Renal pelvis (tissue), 12 donors: ENCODE data around the gene MAP1S. TPM values are rescaled to one million over a fixed set of nuclear protein-coding genes. Genes with fewer than 3 reads are reported as not detected.
A peak's percentile ranks its signal among the peaks of the same experiment; 100 is the strongest.

ENCODE experiments used
- DNase-seq: peaks from one replicate; pipeline ENCODE4 v3.0.0-alpha.2; 2013
- long read RNA-seq, 16 experiments: transcript quantifications; one replicate each; lab custom pipeline, GENCODE V29; 2026
- polyA plus RNA-seq, 3 donors: library from polyadenylated mRNA; unstranded; fragments of 120-200 nt; gene quantifications; one replicate each; pipeline ENCODE4 v1.2.1, GENCODE V29; 2013; ENCODE audit not compliant: insufficient read length in 3 of 3

The MAP1S gene, protein sequence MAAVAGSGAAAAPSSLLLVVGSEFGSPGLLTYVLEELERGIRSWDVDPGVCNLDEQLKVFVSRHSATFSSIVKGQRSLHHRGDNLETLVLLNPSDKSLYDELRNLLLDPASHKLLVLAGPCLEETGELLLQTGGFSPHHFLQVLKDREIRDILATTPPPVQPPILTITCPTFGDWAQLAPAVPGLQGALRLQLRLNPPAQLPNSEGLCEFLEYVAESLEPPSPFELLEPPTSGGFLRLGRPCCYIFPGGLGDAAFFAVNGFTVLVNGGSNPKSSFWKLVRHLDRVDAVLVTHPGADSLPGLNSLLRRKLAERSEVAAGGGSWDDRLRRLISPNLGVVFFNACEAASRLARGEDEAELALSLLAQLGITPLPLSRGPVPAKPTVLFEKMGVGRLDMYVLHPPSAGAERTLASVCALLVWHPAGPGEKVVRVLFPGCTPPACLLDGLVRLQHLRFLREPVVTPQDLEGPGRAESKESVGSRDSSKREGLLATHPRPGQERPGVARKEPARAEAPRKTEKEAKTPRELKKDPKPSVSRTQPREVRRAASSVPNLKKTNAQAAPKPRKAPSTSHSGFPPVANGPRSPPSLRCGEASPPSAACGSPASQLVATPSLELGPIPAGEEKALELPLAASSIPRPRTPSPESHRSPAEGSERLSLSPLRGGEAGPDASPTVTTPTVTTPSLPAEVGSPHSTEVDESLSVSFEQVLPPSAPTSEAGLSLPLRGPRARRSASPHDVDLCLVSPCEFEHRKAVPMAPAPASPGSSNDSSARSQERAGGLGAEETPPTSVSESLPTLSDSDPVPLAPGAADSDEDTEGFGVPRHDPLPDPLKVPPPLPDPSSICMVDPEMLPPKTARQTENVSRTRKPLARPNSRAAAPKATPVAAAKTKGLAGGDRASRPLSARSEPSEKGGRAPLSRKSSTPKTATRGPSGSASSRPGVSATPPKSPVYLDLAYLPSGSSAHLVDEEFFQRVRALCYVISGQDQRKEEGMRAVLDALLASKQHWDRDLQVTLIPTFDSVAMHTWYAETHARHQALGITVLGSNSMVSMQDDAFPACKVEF
- polyA plus RNA-seq = 10 to 100 TPM; 34.7 to 50.9 (median 43.6) TPM
- long read RNA-seq, donor 1, partial matches to known transcripts = 0 of 2 reads
- long read RNA-seq, donor 1, other reads (novel, unspliced or antisense) = 0 of 2 reads
- long read RNA-seq, donor 2, transcript MAP1S-201 (7 exons, 3,419 nt) = major isoform, 5 of 19 reads
- long read RNA-seq, donor 2, partial matches to known transcripts = 13 of 19 reads
- long read RNA-seq, donor 2, other reads (novel, unspliced or antisense) = 0 of 19 reads
- long read RNA-seq, donor 3, partial matches to known transcripts = 21 of 25 reads
- long read RNA-seq, donor 3, other reads (novel, unspliced or antisense) = 0 of 25 reads
- long read RNA-seq, donor 4, transcript MAP1S-201 (7 exons, 3,419 nt) = major isoform, 11 of 20 reads
- long read RNA-seq, donor 4, partial matches to known transcripts = 7 of 20 reads
- long read RNA-seq, donor 4, other reads (novel, unspliced or antisense) = 0 of 20 reads
- long read RNA-seq, donor 5, partial matches to known transcripts = 14 of 17 reads
- long read RNA-seq, donor 5, other reads (novel, unspliced or antisense) = 0 of 17 reads
- long read RNA-seq, donor 6, transcript MAP1S-201 (7 exons, 3,419 nt) = major isoform, 5 of 20 reads
- long read RNA-seq, donor 6, partial matches to known transcripts = 12 of 20 reads
- long read RNA-seq, donor 6, other reads (novel, unspliced or antisense) = 0 of 20 reads
- long read RNA-seq, donor 7, partial matches to known transcripts = 34 of 43 reads
- long read RNA-seq, donor 7, other reads (novel, unspliced or antisense) = 0 of 43 reads
- long read RNA-seq, donor 8, partial matches to known transcripts = 7 of 9 reads
- long read RNA-seq, donor 8, other reads (novel, unspliced or antisense) = 0 of 9 reads
- long read RNA-seq, donor 9, partial matches to known transcripts = 24 of 26 reads
- long read RNA-seq, donor 9, other reads (novel, unspliced or antisense) = 0 of 26 reads
- long read RNA-seq, donor 10, transcript MAP1S-201 (7 exons, 3,419 nt) = major isoform, 5 of 24 reads
- long read RNA-seq, donor 10, partial matches to known transcripts = 16 of 24 reads
- long read RNA-seq, donor 10, other reads (novel, unspliced or antisense) = 0 of 24 reads
- long read RNA-seq, donor 11, partial matches to known transcripts = 20 of 21 reads
- long read RNA-seq, donor 11, other reads (novel, unspliced or antisense) = 0 of 21 reads
- long read RNA-seq, donor 12, transcript MAP1S-201 (7 exons, 3,419 nt) = major isoform, 7 of 32 reads
- long read RNA-seq, donor 12, partial matches to known transcripts = 22 of 32 reads
- long read RNA-seq, donor 12, other reads (novel, unspliced or antisense) = 0 of 32 reads
- long read RNA-seq, donor 13, partial matches to known transcripts = 6 of 7 reads
- long read RNA-seq, donor 13, other reads (novel, unspliced or antisense) = 0 of 7 reads
- long read RNA-seq, donor 14 = 0 reads
- long read RNA-seq, donor 15 = 0 reads
- long read RNA-seq, donor 16, partial matches to known transcripts = 19 of 23 reads
- long read RNA-seq, donor 16, other reads (novel, unspliced or antisense) = 0 of 23 reads

GRCh38 chr19:17718947-17719711 is at the start of gene MAP1S:
TSS of gene MAP1S (plus strand) at chr19:17719480. CDS start at chr19:17719503, 23 bp downstream.
- DNase-seq = peak; percentile 57

- DNase-seq = no peak
Measured at GRCh38 chr19:17671906-17672305, 47.4 kb upstream of the MAP1S start.

GRCh38 chr19:17673937-17674799 is 45.1 kb upstream of the MAP1S start:
- DNase-seq = no peak

- DNase-seq = no peak
Measured at GRCh38 chr19:17676295-17676694, 43.0 kb upstream of the MAP1S start.

DNA sequence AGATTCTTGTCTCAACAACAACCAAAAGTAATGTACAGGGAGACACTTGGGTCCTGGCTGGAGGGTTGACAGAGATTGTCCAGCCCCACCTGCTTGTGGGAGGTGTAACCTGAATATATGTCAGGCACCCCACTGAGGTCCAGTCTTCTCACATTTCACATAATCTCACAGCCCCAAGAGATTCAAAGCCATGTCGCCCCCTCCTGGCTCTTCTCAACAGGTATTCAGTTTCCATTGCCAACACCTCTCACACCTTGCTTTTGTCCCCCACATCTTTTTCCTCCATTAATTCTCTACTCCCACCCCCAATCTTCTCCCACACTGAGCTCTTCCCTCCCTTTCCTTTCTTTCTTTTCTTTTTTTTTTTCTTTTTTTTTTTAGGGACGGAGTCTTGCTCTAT is 42.3 kb upstream of the MAP1S start:
- no peak for DNase-seq

DNA sequence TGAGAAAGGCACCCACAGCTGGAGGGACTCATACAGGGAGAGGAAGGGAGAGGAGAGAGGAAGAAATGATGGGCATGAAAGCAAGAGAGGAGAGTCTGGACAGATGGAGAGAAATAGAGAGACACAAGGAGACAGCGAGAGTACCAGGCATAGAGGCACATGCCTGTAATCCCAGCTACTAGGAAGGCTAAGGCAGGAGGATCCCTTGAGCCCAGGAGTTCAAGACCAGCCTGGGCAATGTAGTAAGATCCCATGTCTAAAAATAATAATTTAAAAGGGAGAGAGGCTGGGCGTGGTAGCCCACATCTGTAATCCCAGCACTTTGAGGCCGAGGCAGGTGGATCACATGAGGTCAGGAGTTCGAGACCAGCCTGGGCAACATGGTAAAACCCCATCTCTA is 40.4 kb upstream of the MAP1S start:
- DNase-seq = no peak

- DNase-seq = no peak
Measured at GRCh38 chr19:17679526-17680229, 39.6 kb upstream of the MAP1S start.

DNA sequence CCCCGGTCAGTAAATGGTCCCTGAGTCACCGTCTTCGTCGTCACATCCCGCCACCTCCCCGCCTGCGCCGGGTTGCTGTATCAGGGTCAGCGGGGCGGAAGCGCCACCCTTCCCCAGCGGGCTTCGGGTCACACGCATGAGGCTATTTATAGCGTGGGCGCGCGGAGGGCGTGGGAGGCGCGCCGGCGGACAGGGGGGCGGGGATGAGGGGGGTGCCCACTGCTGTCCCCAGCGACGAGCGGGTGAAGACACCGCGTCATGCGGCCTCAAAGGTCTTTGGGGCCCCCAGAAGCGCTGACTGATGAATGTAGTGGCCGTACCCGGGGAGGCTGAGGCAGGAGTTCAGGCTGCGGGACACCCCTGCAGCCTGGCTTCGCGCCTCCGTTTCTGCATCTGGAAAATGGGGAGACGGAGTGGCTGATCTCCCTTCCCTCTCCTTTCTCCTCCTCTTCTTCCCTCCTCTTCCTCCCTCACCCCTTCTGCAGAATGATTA is 39.0 kb upstream of the MAP1S start:
- peak; percentile 33 for DNase-seq

DNA sequence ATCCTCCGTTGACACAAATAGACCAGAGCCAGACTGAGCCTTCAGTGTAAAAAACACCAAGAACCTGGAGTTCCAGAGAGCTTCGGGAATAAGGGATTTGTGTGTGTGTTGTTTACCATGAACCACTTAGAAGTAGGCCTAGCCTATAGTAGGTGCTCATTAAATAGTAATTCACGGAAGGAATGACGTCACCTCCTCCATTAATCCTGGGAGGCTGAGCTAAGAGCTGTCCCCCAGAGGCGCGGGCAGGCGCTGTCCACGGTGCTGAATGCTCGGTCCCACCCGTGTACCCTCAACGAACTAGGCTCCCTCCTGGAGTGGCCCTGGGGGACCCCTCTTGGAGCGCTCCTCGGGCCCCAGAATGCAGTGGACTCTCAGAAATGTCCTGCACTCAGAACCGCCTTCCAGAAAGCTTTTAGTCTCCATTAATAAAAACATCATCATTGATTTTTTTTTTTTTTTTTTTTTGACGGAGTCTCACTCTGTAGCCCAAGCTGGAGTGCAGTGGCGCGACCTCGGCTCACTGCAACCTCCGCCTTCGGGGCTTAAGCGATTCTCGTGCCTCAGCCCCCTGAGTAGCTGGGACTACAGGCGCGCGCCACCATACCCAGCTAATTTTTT is 37.7 kb upstream of the MAP1S start:
- DNase-seq = peak; percentile 21

GRCh38 chr19:17682273-17682672 is 37.0 kb upstream of the MAP1S start:
- no peak for DNase-seq

GRCh38 chr19:17683078-17683477 is 36.2 kb upstream of the MAP1S start:
- DNase-seq = no peak

- DNase-seq = no peak
Measured at GRCh38 chr19:17684256-17684655, 35.0 kb upstream of the MAP1S start.

- DNase-seq = no peak
Measured at GRCh38 chr19:17685451-17686022, 33.7 kb upstream of the MAP1S start.

GRCh38 chr19:17686023-17686521 is 33.2 kb upstream of the MAP1S start:
- DNase-seq = no peak

- DNase-seq = no peak
Measured at GRCh38 chr19:17686592-17687024, 32.7 kb upstream of the MAP1S start.
